Left forelimb (tissue), 1 donor: ENCODE data around the gene CPZ.

Source experiments
- DNase-seq: peaks from one replicate; pipeline ENCODE4 v3.0.0-alpha.2; 2018; ENCODE audit warnings: low spot score

Gene CPZ

DNA sequence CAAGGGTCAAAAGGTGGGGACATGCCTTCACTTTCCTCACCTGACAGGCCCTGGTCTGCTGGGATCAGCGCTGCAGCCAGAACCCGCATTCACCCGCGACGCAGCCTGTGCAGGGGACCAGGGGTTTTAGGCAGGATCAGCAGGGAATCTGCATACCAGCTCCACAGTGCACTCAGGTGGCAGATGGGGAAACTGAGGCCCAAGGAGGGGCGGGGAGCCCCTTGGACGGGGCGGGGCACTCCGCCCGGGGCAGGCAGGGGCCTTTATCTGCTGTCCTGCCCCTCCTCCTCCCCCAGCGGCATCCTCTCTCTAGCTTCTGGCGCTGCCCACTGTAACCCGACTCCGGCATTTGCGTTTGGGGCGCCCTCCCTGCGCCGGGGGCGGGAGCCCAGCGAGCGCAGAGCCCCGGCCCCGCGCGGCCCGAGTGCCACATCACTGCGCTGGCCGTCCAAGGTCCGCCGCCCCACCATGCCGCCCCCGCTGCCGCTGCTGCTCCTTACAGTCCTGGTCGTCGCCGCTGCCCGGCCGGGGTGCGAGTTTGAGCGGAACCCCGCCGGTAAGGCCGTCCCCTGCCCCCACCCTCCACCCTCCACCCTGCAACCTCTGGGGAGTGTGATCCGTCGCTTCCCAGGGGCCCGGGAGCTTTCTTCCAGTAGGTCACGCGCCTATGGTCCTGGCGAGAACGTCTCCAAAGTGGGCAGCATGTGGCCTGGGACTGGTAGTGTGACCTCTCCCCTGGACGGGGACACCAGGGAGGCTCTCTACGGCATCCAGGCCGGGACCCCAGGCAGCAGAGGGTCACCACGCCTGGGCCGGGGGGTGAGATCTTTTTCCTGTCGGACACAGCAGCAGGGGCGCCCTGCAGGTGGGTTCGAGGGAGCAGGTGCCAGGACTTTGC is at the start of gene CPZ:
TSS of gene CPZ (plus strand) at position 400 of the 898 bp plus-strand sequence. CDS start at position 469, 69 bp downstream.
- no peak for DNase-seq

- no peak for DNase-seq
Observed at GRCh38 chr4:8542776-8543525, 49.6 kb upstream of the CPZ start.

DNA sequence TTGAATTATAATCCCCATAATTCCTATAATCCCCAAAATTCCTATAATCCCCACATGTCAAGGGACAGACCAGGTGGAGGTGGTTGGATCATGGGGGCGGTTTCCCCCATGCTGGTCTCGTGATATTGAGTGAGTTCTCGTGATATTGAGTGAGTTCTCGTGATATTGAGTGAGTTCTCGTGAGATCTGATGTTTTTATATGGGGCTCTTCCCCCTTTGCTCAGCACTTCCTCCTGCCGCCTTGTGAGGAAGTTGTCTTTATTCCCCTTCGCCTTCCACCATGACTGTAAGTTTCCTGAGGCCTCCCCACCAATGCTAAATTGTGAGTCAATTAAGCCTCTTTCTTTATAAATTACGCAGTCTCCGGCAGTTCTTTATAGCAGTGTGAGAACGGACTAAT is 48.9 kb upstream of the CPZ start:
- no peak for DNase-seq

DNA sequence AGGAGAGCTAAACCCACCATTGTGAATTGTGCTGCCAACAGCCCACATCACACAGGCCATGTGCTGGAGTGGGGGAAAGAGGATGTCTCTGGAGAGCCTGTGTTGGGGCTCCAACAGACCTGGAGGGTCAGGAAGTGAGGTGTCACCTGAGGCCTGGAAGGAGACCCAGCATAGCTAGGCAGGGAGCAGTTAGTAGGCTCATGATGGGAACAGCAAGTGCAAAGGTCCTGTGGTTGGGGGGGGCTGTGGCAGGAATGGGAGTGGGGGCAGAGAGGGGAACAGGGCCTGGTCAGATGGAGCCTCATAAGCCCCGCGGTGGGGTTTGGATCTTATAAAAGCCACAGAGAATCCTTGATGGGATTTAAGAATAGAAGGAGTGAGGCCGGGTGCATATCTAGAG is 48.3 kb upstream of the CPZ start:
- no peak for DNase-seq

- no peak for DNase-seq
Observed at GRCh38 chr4:8544741-8545438, 47.7 kb upstream of the CPZ start.

DNA sequence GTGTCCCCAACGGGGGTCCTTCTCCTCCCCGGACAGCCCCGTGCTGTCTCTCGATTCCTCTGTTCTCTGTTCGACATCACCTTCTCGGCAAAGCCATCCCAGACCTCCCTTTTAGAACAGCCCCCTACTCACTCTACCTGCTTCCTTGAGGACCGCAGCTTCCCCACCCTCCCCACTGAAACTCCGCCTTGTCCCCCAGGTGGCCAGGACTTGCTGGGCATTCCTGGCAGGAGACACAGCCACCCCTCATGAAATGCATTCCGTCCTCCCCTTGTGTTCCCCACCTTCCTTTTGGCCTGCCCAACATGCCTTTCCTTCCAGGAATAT is 47.2 kb upstream of the CPZ start:
- no peak for DNase-seq

- no peak for DNase-seq
Observed at GRCh38 chr4:8546766-8547107, 45.8 kb upstream of the CPZ start.

DNA sequence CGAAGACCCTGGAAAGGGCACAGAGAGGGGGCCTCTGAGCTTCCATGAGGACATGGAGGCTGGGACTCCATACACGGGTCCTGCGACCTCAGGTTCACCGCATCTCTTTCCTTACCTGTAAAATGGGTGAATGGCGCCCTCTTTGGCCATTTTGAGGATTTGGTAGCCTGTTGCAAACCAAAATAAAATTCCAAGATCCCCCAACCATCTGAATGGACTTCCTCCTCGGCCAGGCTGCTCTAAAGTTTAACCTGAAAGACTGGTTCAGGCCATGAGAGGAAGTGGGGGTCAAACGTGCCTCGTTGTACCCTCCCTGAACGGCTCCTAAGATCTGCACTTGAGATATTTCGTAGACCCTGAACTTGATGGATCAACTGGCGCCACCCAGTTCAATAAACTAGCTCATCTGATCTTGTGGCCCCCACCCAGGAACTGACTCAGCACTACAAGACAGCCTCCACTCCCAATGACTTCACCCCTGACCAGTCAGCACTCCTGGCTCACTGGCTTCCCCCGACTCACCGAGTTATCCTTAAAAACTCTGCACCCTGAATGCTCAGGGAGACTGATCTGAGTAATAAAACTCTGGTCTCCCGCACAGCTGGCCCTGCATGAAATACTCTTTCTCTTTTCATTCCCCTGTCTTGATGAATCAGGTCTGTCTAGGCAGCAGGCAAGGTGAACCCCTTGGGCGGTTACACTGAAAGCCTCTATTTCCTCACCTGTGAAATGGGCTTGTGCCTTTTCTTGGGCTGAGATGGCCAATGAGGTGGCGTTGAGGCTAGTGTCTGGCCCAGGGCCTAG is 45.3 kb upstream of the CPZ start:
- DNase-seq: no peak

DNA sequence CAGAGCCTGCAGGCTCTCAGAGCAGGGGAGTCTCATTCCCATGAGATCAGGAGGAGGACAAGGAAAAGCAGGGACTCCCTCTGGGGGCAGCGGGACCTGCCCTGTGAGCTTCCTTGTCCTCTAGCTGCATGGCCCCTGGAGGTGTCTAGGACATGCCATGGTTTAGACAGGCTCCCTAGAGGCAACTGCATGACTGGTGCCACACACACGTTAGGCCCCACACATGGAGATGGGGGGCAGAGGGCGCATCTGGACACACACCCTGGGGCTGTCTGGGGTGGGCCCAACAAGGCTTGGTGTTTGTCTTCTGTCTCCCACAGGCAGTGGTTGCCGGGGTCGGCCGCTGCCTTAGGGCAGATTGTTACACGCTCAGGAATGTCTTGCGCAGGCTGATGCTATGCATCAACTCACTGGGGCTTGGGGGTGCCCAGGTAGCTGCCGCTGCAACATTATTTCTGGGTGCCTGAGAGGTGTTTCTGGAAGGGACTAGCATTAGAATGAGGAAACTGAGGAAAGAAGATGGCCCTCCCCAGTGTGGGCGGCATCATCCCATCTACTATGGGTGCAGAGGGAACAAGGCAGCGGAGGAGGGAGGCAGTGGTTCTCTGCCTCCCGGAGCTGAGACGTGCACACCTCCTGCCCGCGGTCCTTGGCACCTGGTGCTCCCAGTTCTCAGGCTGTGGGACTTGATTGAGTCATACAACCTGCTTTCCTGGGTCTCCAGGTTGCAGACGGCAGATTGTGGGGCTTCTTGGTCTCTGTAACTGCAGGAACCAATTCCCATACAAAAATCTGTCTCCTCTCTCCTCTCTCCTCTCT is 44.4 kb upstream of the CPZ start:
- DNase-seq: no peak

GRCh38 chr4:8548731-8549351 is 43.7 kb upstream of the CPZ start:
- DNase-seq: no peak

DNA sequence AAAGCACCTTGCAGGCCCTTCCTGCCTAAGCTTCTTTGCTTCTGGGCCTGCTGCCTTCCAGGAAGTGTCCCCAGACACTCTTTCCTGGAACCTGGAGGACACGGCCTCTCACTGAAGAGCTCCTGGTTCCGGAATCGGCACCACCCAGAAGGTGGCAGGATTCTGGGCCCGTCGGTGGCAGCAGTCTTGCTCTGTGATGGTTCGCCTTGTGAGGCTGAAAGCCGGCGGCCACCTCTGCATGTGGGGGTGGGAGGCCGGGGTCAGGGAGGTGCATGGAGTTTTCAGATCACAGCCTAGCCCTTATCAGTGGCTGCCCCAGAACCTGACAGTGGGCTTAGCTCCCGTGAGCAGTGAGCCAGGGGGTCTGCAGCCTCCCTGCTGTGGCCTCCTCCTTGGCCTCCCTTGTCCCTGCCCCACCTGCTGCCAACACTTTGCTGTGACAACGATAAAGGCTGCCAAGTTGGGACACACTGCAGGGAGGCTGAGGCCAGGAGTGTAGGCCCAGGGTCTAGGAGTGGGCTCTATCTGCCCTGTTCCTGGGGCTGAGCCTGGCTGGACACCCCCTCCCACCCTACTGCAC is 43.1 kb upstream of the CPZ start:
- DNase-seq: no peak

DNA sequence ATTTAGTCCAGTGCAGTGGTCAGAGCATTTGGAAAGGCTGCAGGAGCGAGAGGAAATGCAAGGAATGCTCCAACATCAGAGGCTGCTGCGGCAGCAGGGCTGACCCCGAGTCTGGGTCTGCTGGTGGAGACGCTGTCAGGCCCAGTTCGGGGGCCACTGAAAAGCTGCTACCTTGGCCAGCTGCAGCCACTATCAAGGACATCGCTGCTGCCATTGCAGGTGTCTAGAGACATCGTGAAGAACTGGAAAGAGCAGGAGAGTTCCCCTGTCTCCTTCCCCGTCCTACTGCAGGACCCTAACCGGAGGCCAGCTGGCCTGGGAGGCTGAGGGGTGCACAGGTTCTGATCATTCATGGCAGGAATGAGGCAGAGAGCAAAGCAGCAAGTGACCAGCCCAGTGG is 41.9 kb upstream of the CPZ start:
- no peak for DNase-seq

- no peak for DNase-seq
Observed at GRCh38 chr4:8552024-8552423, 40.5 kb upstream of the CPZ start.

GRCh38 chr4:8552581-8553205 is 39.9 kb upstream of the CPZ start:
- DNase-seq: no peak

DNA sequence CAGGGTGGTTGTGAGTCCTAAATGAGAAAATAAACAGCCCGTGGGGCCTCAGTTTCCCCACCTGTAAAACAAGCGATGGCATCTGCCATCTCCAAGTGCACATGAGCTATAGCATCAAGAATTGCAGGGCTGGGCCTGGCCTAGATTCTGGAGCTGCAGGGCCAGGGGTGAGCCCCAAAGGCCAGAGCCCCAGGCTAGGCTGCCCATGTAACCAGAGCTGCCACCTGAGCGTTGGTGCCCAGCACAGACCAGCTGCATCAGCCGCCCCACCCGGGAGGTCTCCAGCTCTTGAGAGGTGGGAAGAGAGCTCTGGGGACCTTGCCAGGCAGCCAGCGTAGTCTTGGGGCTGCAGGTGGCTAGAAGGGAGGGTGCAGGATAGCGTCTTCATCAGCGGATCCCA is 39.3 kb upstream of the CPZ start:
- no peak for DNase-seq

DNA sequence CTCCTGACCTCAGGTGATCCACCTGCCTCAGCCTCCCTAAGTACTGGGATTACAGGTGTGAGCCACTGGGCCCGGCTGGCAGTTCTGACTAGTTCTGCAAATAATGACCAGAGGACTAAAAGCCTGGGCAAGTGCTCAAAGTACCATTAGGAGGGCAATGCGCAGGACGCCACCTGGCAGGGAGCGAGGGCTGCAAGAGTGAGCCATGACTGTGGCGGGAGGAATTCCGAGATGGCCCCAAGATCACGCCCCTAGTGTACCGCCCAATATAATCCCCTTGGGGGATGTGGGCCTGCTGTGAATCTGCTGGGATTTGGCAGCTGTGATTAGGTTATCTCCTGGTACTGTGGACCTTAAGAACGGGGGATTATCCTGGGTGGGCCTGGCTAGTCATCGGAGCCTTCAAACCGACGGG is 38.6 kb upstream of the CPZ start:
- no peak for DNase-seq

- DNase-seq: no peak
Observed at GRCh38 chr4:8554555-8555100, 37.9 kb upstream of the CPZ start.

DNA sequence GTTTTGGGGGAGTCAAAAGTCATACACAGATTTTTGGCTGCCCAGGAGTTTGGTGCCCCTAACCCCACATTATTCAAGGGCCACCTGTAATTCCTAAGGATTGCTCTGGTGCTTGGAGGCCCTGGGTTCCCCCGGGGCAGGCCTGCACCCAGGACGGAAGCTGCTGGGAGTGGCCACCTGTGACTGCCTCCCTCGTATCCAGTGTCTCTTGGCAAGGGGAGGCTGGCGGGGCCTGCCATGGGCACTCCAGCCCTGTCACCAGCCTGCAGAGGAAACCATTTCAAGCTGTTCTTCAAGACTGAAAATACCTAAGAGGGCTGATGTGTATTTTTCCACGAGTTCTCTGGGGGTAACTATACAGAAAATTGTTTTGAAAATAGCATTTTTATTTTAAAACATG is 36.8 kb upstream of the CPZ start:
- no peak for DNase-seq

GRCh38 chr4:8556341-8557150 is 36.0 kb upstream of the CPZ start:
- no peak for DNase-seq
